GM10248 (cell line): Measurements from ENCODE around the gene KRTAP9-4.
"Not testable (repeated sequence)": the region's sequence is repeated elsewhere in the genome, so short reads cannot be mapped to it uniquely, and the experiment has no call there.

Experiments
- CTCF ChIA-PET: fragments of 300-600 bp; sonication (Branson Sonifier 250); formaldehyde crosslinking; extraction: SDS; loops from one replicate; lab custom pipeline; 2021; ENCODE audit warnings: antibody characterized with exemption; lab: Yijun Ruan, JAX
- POLR2A ChIA-PET: fragments of 350-650 bp; sonication (Branson Sonifier 250); formaldehyde crosslinking; extraction: SDS; loops from one replicate; lab custom pipeline; 2020; ENCODE audit warnings: antibody characterized with exemption; lab: Yijun Ruan, JAX
- DNase-seq: peaks from one replicate; pipeline ENCODE4 v3.0.0; 2012; ENCODE audit errors: extremely low spot score
- TF ChIP-seq, protein P1 (sequence below): IDR thresholded peaks from 2 replicates; pipeline ENCODE4 v1.5.1; 2012; ENCODE audit warnings: mild to moderate bottlenecking, low read depth; ENCODE audit errors: extremely low read depth, missing control alignments, control extremely low read depth

KRTAP9-4 gene

DNA sequence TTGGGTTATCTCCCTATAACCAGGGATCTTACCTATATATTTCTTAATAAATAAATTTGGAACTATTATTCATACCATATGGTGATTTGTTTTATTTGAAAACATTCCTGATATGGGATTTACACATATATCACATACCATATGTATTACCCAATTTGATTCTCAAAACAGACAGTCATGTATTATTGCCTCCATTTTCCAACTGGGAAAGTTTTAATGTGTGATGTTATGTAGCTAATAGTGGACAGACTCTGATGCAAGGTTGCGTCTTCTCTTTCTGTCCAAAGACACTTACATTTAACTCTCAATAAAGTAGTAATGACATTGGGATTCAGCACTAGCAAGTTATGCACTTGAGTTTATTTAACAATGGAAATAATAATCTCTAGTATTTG is 6.8 kb downstream of the KRTAP9-4 start:
- DNase-seq: no peak

DNA sequence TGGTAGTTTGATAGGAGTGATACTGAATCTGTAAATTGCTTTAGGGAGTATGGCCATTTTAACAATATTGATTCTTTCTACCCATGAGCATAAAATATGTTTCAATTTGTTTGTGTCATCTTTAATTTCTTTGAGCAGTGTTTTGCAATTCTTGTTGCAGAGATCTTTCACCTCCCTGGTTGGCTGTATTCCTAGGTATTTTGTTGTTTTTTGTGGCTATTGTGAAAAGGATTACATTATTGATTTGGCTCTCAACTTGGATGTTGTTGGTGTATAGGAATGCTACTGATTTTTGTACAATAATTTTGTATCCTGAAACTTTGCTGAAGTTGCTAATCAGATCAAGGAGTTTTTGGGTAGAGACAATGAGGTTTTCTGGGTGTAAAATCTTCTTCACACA is 8.9 kb downstream of the KRTAP9-4 start:
- DNase-seq: no peak

More for the DNA sequence above, 6.8 kb downstream of the KRTAP9-4 start:
- CTCF ChIA-PET: no interaction called here
- POLR2A ChIA-PET: no interaction called here
- TF ChIP-seq, protein P1, sequence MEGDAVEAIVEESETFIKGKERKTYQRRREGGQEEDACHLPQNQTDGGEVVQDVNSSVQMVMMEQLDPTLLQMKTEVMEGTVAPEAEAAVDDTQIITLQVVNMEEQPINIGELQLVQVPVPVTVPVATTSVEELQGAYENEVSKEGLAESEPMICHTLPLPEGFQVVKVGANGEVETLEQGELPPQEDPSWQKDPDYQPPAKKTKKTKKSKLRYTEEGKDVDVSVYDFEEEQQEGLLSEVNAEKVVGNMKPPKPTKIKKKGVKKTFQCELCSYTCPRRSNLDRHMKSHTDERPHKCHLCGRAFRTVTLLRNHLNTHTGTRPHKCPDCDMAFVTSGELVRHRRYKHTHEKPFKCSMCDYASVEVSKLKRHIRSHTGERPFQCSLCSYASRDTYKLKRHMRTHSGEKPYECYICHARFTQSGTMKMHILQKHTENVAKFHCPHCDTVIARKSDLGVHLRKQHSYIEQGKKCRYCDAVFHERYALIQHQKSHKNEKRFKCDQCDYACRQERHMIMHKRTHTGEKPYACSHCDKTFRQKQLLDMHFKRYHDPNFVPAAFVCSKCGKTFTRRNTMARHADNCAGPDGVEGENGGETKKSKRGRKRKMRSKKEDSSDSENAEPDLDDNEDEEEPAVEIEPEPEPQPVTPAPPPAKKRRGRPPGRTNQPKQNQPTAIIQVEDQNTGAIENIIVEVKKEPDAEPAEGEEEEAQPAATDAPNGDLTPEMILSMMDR: no peak

DNA sequence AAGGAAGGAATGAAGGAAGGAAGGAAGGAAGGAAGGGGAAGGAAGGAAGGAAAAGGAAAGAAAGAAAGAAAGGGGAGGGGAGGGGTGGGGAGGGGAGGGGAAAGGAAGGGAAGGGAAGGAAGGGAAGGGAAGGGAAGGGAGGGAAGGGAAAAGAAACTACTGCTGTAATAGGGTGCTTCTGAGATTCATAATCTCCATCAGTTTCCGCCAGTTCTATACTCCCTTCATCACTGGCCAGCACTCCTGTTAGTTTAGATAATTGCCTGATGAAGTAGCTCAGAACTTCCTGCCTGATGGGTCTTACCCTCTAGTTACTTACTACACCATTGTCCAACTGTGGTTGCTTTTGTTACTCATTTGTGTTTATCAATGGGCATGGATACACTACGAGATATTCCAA is 13.7 kb downstream of the KRTAP9-4 start:
- ChIA-PET CTCF (interaction anchor here (0.9 kb wide), 1 partner anchor 14 kb away, joined by 3 read pairs; no protein-coding TSS in a partner anchor), POLR2A (no interaction called here)
- TF ChIP-seq, protein P1: no peak
- DNase-seq: no peak

More for the DNA sequence above, 8.9 kb downstream of the KRTAP9-4 start:
- CTCF ChIA-PET: no interaction called here
- POLR2A ChIA-PET: no interaction called here
- TF ChIP-seq, protein P1: no peak

DNA sequence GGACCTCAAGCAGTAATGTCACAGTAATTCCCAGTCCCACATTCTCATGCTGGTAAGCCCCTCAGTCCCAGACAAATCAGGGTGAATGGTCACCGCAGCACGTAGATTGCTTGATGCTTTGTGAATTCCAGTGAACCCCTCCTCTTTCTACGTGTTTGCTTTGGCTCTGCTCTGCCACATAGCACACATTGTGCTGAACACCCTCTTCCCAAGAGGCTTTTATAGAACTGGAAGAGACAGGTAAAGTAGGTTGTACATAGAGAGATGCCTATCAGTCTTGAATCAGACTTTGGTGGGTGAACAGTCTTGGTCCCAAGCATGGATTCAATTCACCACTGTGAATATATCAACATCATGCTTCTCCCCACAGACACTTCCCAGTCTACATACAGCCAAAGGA is 15.1 kb downstream of the KRTAP9-4 start:
- peak; percentile 1 for DNase-seq
- ChIA-PET POLR2A (no interaction called here), CTCF (interaction anchor here (1.4 kb wide), 1 partner anchor 12 kb away, joined by 3 read pairs; no protein-coding TSS in a partner anchor)
- TF ChIP-seq, protein P1: no peak

DNA sequence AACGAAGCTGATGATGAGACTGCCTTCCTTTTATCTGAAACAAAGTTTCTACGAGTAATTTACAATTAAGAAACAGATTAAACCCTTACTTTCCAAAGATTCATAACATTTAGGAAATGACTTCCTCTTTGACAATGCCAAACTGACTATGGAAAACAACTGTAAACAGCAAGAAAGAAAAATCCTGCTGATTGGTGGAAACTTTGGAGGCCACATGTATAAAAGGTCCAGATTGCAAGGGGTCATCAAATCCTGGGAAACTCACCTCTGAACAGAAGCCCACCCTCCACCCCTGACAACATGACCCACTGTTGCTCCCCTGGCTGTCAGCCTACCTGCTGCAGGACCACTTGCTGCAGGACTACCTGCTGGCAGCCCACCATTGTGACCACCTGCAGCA is 15.6 kb downstream of the KRTAP9-4 start, which contains the start of gene KRTAP9-6:
KRTAP9-6 (plus strand) TSS at position 301 of the 400 bp plus-strand sequence; CDS start at position 301, 0 bp downstream.
- ChIA-PET CTCF (interaction anchor here (1.4 kb wide), 1 partner anchor 12 kb away, joined by 3 read pairs; no protein-coding TSS in a partner anchor), POLR2A (no interaction called here)
- TF ChIP-seq, protein P1: no peak

DNA sequence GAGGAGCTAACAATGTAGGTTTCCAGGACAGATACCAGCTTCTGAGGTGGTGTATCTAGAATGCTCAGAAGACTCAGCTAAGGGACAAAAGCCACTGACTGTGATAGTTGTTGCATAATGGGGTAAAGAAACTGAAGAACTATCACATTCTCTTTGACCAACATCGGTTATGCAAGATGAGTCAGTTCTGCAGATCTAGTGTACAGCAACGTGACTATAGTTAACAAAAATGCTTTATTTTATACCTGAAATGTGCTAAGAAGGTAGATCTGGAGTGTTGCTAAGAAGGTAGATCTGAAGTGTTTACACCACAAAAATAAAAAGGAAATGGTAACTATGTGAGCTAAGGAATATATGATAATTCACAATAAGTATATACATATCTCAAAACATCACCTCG is 18.2 kb downstream of the KRTAP9-4 start:
- no peak for DNase-seq
- TF ChIP-seq, protein P1: no peak
- POLR2A ChIA-PET: no interaction called here
- CTCF ChIA-PET: no interaction called here

More for the DNA sequence above, 15.6 kb downstream of the KRTAP9-4 start, which contains the start of gene KRTAP9-6:
- no peak for DNase-seq

DNA sequence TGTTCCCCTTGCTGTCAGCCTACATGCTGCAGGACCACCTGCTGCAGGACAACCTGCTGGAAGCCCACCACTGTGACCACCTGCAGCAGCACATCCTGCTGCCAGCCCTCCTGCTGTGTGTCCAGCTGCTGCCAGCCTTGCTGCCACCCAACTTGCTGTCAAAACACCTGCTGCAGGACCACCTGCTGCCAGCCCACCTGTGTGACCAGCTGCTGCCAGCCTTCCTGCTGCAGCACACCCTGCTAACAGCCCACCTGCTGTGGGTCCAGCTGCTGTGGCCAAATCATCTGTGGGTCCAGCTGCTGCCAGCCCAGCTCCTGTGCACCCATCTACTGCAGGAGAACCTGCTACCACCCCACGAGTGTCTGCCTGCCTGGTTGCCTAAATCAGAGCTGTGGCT is 21.8 kb downstream of the KRTAP9-4 start:
- POLR2A ChIA-PET: not testable (repeated sequence)

More for the DNA sequence above, 21.8 kb downstream of the KRTAP9-4 start:
- DNase-seq, CTCF ChIA-PET: not testable (repeated sequence)
